Stomach (tissue), 9 donors: ENCODE measurements around the gene TREM2. TPM values are rescaled to one million over a fixed set of nuclear protein-coding genes. Genes with fewer than 3 reads are reported as not detected.

Experiments used
- DNase-seq, 2 donors: peaks; one replicate each; pipeline versions ENCODE4 v3.0.0 to v3.0.0-alpha.2; 2013 to 2019
- H3K27ac ChIP-seq, 5 donors: fragments of 200-600 bp in 4 of 5; sonication (generic) in 4 of 5; one replicate each; pipeline ENCODE4 v1.5.1; 2013 to 2019; ENCODE audit warnings: mild to moderate bottlenecking in 1 of 5, moderate library complexity in 1 of 5
- H3K27me3 ChIP-seq, 3 donors: fragments of 200-600 bp; sonication (generic); one replicate each; pipeline ENCODE4 v1.5.1; 2017 to 2019; ENCODE audit warnings: mixed run types in 1 of 3
- H3K36me3 ChIP-seq, 4 donors: fragments of 200-600 bp; sonication (generic); 1 replicate in 3 of 4; 2 replicates in 1 of 4; pipeline ENCODE4 v1.5.1; 2016 to 2019
- H3K4me1 ChIP-seq, 4 donors: fragments of 200-600 bp; sonication (generic); one replicate each; pipeline ENCODE4 v1.5.1; 2016 to 2019
- H3K4me3 ChIP-seq, 4 donors: fragments of 200-600 bp; sonication (generic) in 3 of 4; one replicate each; pipeline ENCODE4 v1.5.1; 2016 to 2019; ENCODE audit warnings: mild to moderate bottlenecking in 1 of 4
- H3K9me3 ChIP-seq, 4 donors: fragments of 200-600 bp; sonication (generic); one replicate each; pipeline ENCODE4 v1.5.1; 2016 to 2019
- EP300 ChIP-seq: sonication (generic); formaldehyde crosslinking; IDR thresholded peaks from one replicate; pipeline ENCODE4 v1.6.1; 2017; ENCODE audit warnings: antibody characterized with exemption
- POLR2A ChIP-seq, 4 donors: fragments of 450-650 bp; IDR thresholded peaks; one replicate each; pipeline ENCODE4 v1.6.1; 2016; ENCODE audit warnings: antibody characterized with exemption in 4 of 4, control low read depth in 2 of 4, mild to moderate bottlenecking in 1 of 4, moderate library complexity in 1 of 4
- POLR2AphosphoS5 ChIP-seq, 3 donors: sonication (generic); formaldehyde crosslinking; IDR thresholded peaks; one replicate each; pipeline ENCODE4 v1.6.1; 2016; ENCODE audit warnings: antibody characterized with exemption in 3 of 3
- WGBS, 5 donors: extraction: QIAGEN DNeasy Blood & Tissue Kit in 3 of 5; methylation state at CpG; one replicate each; pipeline versions ENCODE4 v1.1.5 to v1.1.7; 2013 to 2018; 5-methylcytosine and 5-hydroxymethylcytosine counted together
- intact Hi-C: fragments of 100-400 bp; cut with DNase I; formaldehyde crosslinking; loops from one replicate; pipeline ENCODE4 v1.15.1; 2023; ENCODE audit warnings: low total_unique reads
- polyA plus RNA-seq, 3 donors: library from polyadenylated mRNA; stranded (reverse); fragments of 200-250 nt; gene quantifications; one replicate each; pipeline ENCODE4 v1.2.3, GENCODE V29; 2013
- total RNA-seq, 5 donors: library from RNA; depleted of rRNA; stranded (reverse); fragments of >200 nt; gene quantifications; one replicate each; pipeline versions ENCODE4 v1.1.0 to v1.2.3, GENCODE V29; 2014 to 2016
- TF ChIP-seq, protein P1 (sequence below), 7 experiments: fragments of 450-650 bp in 4 of 7; fragments of 200-600 bp in 3 of 7; sonication (generic) in 3 of 7; IDR thresholded peaks; one replicate each; pipeline ENCODE4 v1.5.1; 2016 to 2019; ENCODE audit warnings: antibody characterized with exemption in 7 of 7, control low read depth in 2 of 7, mild to moderate bottlenecking in 1 of 7
- donor health status: healthy with polysubstance abuse.
- donor health status: Bipolar disorder and iron deficiency.
- donor health status: healthy.

Gene TREM2
- total and polyA plus RNA-seq, 8 donors, result 0.23 to 19.9 (median 3.3) TPM; not detected in 4

DNA sequence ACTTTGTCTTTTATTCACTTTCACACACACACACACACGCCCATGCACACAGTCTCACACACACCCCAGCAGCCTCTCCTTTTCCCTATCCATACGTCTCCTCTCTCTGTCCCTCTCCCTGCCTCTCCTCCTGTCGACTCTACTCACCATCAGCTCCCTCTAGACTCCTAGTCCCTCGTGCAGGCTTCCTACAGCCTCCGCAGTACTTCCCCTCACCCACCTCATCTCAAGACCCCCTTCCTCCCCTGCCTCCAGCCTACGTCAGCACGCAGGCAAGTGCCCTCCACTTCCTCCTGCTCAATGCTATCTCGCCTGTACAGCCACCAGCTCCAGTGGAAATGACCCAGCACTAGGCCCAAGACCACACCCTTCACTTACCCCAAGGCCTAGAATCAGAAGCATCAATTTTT lies 38.9 kb upstream of the TREM2 start:
- Histone ChIP-seq H3K9me3 (no peaks in the 10 kb centered on the region), H3K36me3 (no peaks in the 10 kb centered on the region), H3K4me3 (no peak overlapping the region), H3K27me3 (peaks cover 0 to 5% (median 0%) of the 10 kb centered on the region in 3 donors), H3K27ac (peak overlapping the region in 2 of 5 donors; percentile 79 to 85), H3K4me1 (peaks cover 0 to 22% (median 6%) of the 10 kb centered on the region in 4 donors)
- intact Hi-C loops, result no loop called here
- TF ChIP-seq EP300 (no peak), POLR2AphosphoS5 (IDR thresholded peaks at IDR 0.05) (no peak), POLR2A (IDR thresholded peaks at IDR 0.05) (no peak)
- TF ChIP-seq, protein P1, sequence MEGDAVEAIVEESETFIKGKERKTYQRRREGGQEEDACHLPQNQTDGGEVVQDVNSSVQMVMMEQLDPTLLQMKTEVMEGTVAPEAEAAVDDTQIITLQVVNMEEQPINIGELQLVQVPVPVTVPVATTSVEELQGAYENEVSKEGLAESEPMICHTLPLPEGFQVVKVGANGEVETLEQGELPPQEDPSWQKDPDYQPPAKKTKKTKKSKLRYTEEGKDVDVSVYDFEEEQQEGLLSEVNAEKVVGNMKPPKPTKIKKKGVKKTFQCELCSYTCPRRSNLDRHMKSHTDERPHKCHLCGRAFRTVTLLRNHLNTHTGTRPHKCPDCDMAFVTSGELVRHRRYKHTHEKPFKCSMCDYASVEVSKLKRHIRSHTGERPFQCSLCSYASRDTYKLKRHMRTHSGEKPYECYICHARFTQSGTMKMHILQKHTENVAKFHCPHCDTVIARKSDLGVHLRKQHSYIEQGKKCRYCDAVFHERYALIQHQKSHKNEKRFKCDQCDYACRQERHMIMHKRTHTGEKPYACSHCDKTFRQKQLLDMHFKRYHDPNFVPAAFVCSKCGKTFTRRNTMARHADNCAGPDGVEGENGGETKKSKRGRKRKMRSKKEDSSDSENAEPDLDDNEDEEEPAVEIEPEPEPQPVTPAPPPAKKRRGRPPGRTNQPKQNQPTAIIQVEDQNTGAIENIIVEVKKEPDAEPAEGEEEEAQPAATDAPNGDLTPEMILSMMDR (IDR thresholded peaks at IDR 0.05), result no peak
- 61 to 68% (median 65%) methylated on average over 8 of the region's 8 CpGs for WGBS, 5 donors
- no peak for DNase-seq

DNA sequence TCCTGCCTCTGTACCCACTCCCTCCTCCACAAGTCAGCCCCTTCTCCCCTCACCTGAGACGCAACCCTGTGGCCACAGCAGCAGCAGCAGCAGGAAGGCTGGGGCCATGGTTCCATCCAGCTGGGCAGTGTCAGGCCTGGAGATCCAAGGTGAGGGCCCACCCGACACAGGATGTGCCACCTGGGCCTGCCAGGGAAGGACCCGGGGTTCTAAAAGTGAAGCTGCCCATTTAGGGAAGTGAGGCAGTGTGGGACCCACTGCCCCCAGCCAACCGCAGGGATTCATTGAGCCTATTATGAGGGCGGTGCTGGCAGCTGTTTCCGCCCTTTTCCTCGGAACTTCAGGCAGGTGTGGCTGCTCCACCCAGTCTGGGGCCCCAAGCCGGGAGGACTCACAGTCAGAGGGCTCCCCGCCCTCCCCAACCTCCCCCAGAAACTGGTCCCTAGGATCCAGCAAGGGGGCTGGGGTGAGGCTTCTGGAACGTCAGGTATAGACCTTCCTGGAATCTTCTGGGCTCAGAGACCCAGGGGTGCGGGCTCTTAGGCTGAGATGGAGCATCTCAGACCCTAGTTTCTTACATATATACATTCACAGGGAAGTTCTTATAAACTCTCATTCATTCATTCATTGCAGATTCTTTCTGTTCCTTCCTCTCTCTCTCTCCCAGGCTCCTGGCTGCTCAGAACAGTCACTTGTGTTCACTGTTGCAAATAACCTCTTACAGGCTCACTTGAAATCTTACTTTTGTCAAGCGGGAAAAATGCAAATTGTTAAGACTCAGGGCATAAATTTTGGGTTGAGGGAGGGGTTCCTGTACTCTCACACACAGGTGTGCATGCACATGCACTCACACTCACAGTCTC lies 38.2 kb upstream of the TREM2 start, which contains the start of gene TREML2:
Gene TREML2 (minus strand): TSS at position 249 of the 863 bp plus-strand sequence. CDS start 141 bp downstream, at position 108.
- TF ChIP-seq, protein P1 (IDR thresholded peaks at IDR 0.05), result no peak
- no peak for TF ChIP-seq POLR2AphosphoS5 (IDR thresholded peaks at IDR 0.05)
- no peak for TF ChIP-seq EP300
- no peak for TF ChIP-seq POLR2A (IDR thresholded peaks at IDR 0.05)
- H3K4me1 ChIP-seq, result peaks cover 0 to 22% (median 6%) of the 10 kb centered on the region in 4 donors
- peaks cover 0 to 5% (median 0%) of the 10 kb centered on the region in 3 donors for H3K27me3 ChIP-seq
- 59 to 63% (median 60%) methylated on average over 6 to 12 of the region's 12 CpGs for WGBS, 5 donors
- no peaks in the 10 kb centered on the region for H3K9me3 ChIP-seq
- intact Hi-C loops, result no loop called here
- H3K36me3 ChIP-seq, result no peaks in the 10 kb centered on the region
- H3K4me3 ChIP-seq, result no peak within 1 kb of the TSS
- peak within 1 kb of the TSS in 4 of 5 donors; percentile 20 to 85 (median 54) for H3K27ac ChIP-seq
- DNase-seq, result peak in 1 of 2 donors; percentile 45

DNA sequence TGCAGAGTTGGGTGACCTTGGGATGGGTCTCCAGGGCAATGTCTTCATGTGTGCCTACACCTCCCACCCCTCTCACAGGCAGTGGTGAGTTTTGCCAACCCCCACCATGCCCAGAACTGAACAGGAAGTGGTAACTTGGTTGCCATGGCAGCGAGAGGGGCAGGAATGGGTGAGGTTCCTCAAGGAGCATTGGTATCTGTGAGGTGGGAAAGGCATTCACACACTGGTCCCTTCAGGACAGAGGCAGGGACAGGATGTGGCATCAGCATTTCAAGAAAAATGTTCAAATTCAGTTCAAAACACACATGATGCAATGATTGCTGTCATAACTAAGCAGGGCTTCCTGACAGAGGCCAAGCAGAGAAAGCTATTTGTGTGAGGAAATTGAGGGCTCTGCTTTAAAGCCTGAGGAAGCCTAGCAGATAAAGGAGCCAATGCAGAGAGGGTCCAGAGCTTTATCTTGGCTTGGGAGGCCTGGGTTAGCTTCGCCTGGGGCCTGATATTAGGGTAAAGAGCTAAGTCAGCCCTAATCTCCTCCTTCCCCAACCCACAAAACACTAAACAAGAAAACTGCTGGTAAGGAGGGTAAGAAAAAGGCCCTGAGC lies 37.5 kb upstream of the TREM2 start:
- peaks cover 0 to 22% (median 6%) of the 10 kb centered on the region in 4 donors for H3K4me1 ChIP-seq
- no peaks in the 10 kb centered on the region for H3K9me3 ChIP-seq
- peak in 1 of 3 donors; percentile 34 for TF ChIP-seq POLR2AphosphoS5 (IDR thresholded peaks at IDR 0.05)
- TF ChIP-seq POLR2A (IDR thresholded peaks at IDR 0.05), result no peak
- H3K27me3 ChIP-seq, result peaks cover 0 to 5% (median 0%) of the 10 kb centered on the region in 3 donors
- H3K36me3 ChIP-seq, result no peaks in the 10 kb centered on the region
- WGBS, 5 donors, result 68 to 82% (median 70%) methylated on average over 2 of the region's 2 CpGs
- intact Hi-C loops, result no loop called here
- DNase-seq, result peak; percentile 34 to 63
- H3K27ac ChIP-seq, result peak overlapping the region in 4 of 5 donors; percentile 20 to 85 (median 54)
- no peak overlapping the region for H3K4me3 ChIP-seq

DNA sequence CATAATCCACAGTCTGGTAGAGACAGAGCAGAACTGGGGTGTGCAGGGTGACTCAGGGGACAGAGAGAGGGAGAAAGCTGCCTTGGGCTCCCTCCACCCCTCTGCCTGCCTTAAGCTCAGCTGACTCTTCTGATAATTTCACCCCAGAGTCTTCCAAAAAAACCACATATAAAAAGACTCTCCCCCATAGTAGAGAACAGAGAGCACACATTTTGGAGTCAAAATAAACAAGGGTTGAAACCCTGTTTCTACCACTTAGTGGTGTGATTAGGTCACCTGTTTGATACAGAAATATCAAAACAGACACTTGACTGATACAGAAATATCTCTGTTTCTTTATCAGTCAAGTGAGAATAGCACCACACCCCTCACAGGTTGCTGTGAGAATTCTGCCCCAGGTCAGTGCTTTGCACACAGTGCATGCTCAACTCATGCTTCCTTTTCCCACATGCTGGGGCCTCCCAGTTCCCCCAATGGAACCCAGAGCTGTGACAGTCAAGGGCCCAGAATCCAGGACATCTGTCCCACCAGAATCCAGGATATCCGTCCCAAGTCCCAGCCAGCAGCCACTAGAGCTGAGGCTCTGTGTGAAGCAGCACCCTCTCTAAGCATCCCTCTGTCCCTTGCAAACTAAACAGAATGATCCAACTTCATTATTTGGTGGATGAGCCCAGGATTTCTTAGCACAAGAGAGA lies 36.8 kb upstream of the TREM2 start:
- Histone ChIP-seq H3K9me3 (no peaks in the 10 kb centered on the region), H3K4me3 (no peak overlapping the region), H3K27ac (peak overlapping the region in 3 of 5 donors; percentile 29 to 85 (median 79)), H3K4me1 (peaks cover 0 to 22% (median 6%) of the 10 kb centered on the region in 4 donors), H3K36me3 (no peaks in the 10 kb centered on the region), H3K27me3 (peaks cover 0 to 6% (median 0%) of the 10 kb centered on the region in 3 donors)
- intact Hi-C loops, result no loop called here
- TF ChIP-seq EP300, result no peak
- TF ChIP-seq POLR2A (IDR thresholded peaks at IDR 0.05), result no peak
- TF ChIP-seq, protein P1 (IDR thresholded peaks at IDR 0.05), result no peak
- TF ChIP-seq POLR2AphosphoS5 (IDR thresholded peaks at IDR 0.05), result no peak
- DNase-seq, result no peak
- WGBS, 5 donors, result 66 to 90% (median 76%) methylated on average over 1 of the region's 1 CpG
